Right lobe of liver (tissue), 6 donors: Measurements from ENCODE around the gene RAB35. TPM values are rescaled to one million over a fixed set of nuclear protein-coding genes. Genes with fewer than 3 reads are reported as not detected.

Source experiments
- ATAC-seq, 4 donors: fragments of 200-7000 bp; cut with Tn5 transposase; one replicate each; pipeline ENCODE4 v1.9.1; 2020; ENCODE audit warnings: mild to moderate bottlenecking in 4 of 4, moderate library complexity in 4 of 4
- DNase-seq, 3 donors: peaks; one replicate each; pipeline ENCODE4 v3.0.0-alpha.2; 2020
- H3K27ac ChIP-seq, 3 donors: fragments of 200-600 bp; one replicate each; pipeline ENCODE4 v1.8.0; 2022
- H3K27me3 ChIP-seq, 2 donors: fragments of 200-600 bp; one replicate each; pipeline ENCODE4 v1.8.0; 2022
- H3K36me3 ChIP-seq, 4 donors: fragments of 200-600 bp; sonication (generic) in 1 of 4; one replicate each; pipeline versions ENCODE4 v1.5.1 to v1.8.0; 2017 to 2022; ENCODE audit warnings: control low read depth in 1 of 4
- H3K4me1 ChIP-seq, 4 donors: fragments of 200-600 bp; sonication (generic) in 1 of 4; one replicate each; pipeline versions ENCODE4 v1.5.1 to v1.8.0; 2017 to 2022; ENCODE audit warnings: control low read depth in 1 of 4
- H3K4me3 ChIP-seq, 3 donors: fragments of 200-600 bp; one replicate each; pipeline ENCODE4 v1.8.0; 2022
- H3K9me3 ChIP-seq, 4 donors: fragments of 200-600 bp; sonication (generic) in 1 of 4; one replicate each; pipeline versions ENCODE4 v1.5.1 to v1.8.0; 2017 to 2022; ENCODE audit warnings: control low read depth in 1 of 4
- CTCF ChIP-seq, 4 donors: fragments of 200-600 bp in 3 of 4; fragments of 450-650 bp in 1 of 4; IDR thresholded peaks; one replicate each; pipeline versions ENCODE4 v1.5.1 to v1.8.0; 2016 to 2022; ENCODE audit warnings: antibody characterized with exemption in 4 of 4, mild to moderate bottlenecking in 2 of 4
- POLR2A ChIP-seq: fragments of 450-650 bp; IDR thresholded peaks from one replicate; pipeline ENCODE4 v1.6.1; 2017; ENCODE audit warnings: antibody characterized with exemption, mild to moderate bottlenecking
- WGBS: methylation state at CpG from one replicate; pipeline ENCODE4 v1.1.6; 2018; ENCODE audit warnings: low coverage, low lambda C conversion rate; ENCODE audit not compliant: insufficient coverage; ENCODE audit errors: missing lambda C conversion rate; 5-methylcytosine and 5-hydroxymethylcytosine counted together
- intact Hi-C, 2 donors: fragments of 100-400 bp; cut with DNase I; formaldehyde crosslinking; loops; one replicate each; pipeline versions ENCODE4 v1.11.2 to v1.14.1; 2022
- total RNA-seq, 6 experiments: library from RNA; depleted of rRNA in 2 of 6; stranded (reverse); fragments of >200 nt in 2 of 6; fragmentation: NEBNext Ultra II Directional in 3 of 6; extraction: Animal tissue kit (Norgen Biotek cat#: 25700) in 3 of 6; gene quantifications; one replicate each; pipeline versions ENCODE4 v1.1.0 to v1.2.4, GENCODE V29; 2016 to 2023
- donor health status: DM: no; HTN: yes; CAD: no.
- donor health status: DM: no; HTN: no; CAD: no.
- donor health status: DM: no; HTN: no; CAD: no.
- donor health status: DM: no; HTN: yes; CAD: no.
- donor health status: DM: no; HTN: yes; CAD: no.

Gene RAB35
- total RNA-seq, 6 experiments from 2014 or later: 11.7 to 22.1 (median 14.7) TPM

- H3K27me3 ChIP-seq: no peaks in the 10 kb centered on the region
Observed at GRCh38 chr12:120069278-120069677, 47.3 kb downstream of the RAB35 start.

GRCh38 chr12:120067901-120068300 lies 48.7 kb downstream of the RAB35 start:
- 74% methylated on average over 3 of the region's 3 CpGs for WGBS
- ATAC-seq: no peak
- intact Hi-C loops: no loop called here

More at GRCh38 chr12:120069278-120069677, 47.3 kb downstream of the RAB35 start:
- no peak for TF ChIP-seq POLR2A
- H3K36me3 ChIP-seq: no peaks in the 10 kb centered on the region
- intact Hi-C loops: no loop called here
- no peaks in the 10 kb centered on the region for H3K9me3 ChIP-seq
- 62% methylated on average over 4 of the region's 5 CpGs for WGBS
- peak in 2 of 4 donors; percentile 47 to 54 for ATAC-seq
- H3K27ac ChIP-seq: peak overlapping the region in 1 of 3 donors; percentile 31
- DNase-seq: no peak
- H3K4me1 ChIP-seq: peaks cover 0 to 16% (median 0%) of the 10 kb centered on the region in 4 donors
- no peak overlapping the region for H3K4me3 ChIP-seq

GRCh38 chr12:120067084-120067869 lies 49.3 kb downstream of the RAB35 start:
- 100% methylated on average over 2 of the region's 3 CpGs for WGBS
- Histone ChIP-seq H3K4me1 (peaks cover 0 to 36% (median under 1%) of the 10 kb centered on the region in 4 donors), H3K27me3 (no peaks in the 10 kb centered on the region), H3K36me3 (no peaks in the 10 kb centered on the region), H3K27ac (no peak overlapping the region), H3K9me3 (no peaks in the 10 kb centered on the region), H3K4me3 (no peak overlapping the region)
- intact Hi-C loops: no loop called here
- no peak for DNase-seq
- TF ChIP-seq POLR2A (no peak), CTCF (IDR thresholded peaks at IDR 0.05) (no peak)
- no peak for ATAC-seq

More at GRCh38 chr12:120067901-120068300, 48.7 kb downstream of the RAB35 start:
- DNase-seq: no peak
- H3K36me3 ChIP-seq: no peaks in the 10 kb centered on the region
- no peak for TF ChIP-seq POLR2A
- TF ChIP-seq CTCF (IDR thresholded peaks at IDR 0.05): no peak
- H3K27me3 ChIP-seq: no peaks in the 10 kb centered on the region
- no peak overlapping the region for H3K4me3 ChIP-seq
- no peaks in the 10 kb centered on the region for H3K9me3 ChIP-seq
- H3K27ac ChIP-seq: no peak overlapping the region
- H3K4me1 ChIP-seq: peaks cover 0 to 29% (median 0%) of the 10 kb centered on the region in 4 donors

- DNase-seq (no peak), ATAC-seq (no peak)
- Histone ChIP-seq H3K4me1 (peaks cover 0 to 39% (median 5%) of the 10 kb centered on the region in 4 donors), H3K27me3 (no peaks in the 10 kb centered on the region), H3K9me3 (no peaks in the 10 kb centered on the region), H3K4me3 (no peak overlapping the region), H3K27ac (peak overlapping the region in 1 of 3 donors; percentile 78), H3K36me3 (no peaks in the 10 kb centered on the region)
- TF ChIP-seq POLR2A (no peak), CTCF (IDR thresholded peaks at IDR 0.05) (no peak)
- intact Hi-C loops: no loop called here
- 90% methylated on average over 2 of the region's 2 CpGs for WGBS
Observed at GRCh38 chr12:120066341-120066740, 50.2 kb downstream of the RAB35 start.

- 44% methylated on average over 1 of the region's 1 CpG for whole genome bisulfite sequencing
- Histone ChIP-seq H3K27me3 (no peaks in the 10 kb centered on the region), H3K4me3 (no peak overlapping the region), H3K4me1 (peaks cover 0 to 39% (median 6%) of the 10 kb centered on the region in 4 donors), H3K9me3 (no peaks in the 10 kb centered on the region), H3K27ac (peak overlapping the region in 1 of 3 donors; percentile 78), H3K36me3 (no peaks in the 10 kb centered on the region)
- TF ChIP-seq POLR2A (no peak), CTCF (IDR thresholded peaks at IDR 0.05) (no peak)
- DNase-seq (peak; percentile 52 to 88 (median 85)), ATAC-seq (peak; percentile 74 to 83 (median 78))
- intact Hi-C loops: no loop called here
Observed at GRCh38 chr12:120065472-120065871, 51.1 kb downstream of the RAB35 start.
